Endothelial cell of coronary artery (primary cell): ENCODE measurements around the gene MYO18A. TPM values are rescaled to one million over a fixed set of nuclear protein-coding genes. Genes with fewer than 3 reads are reported as not detected.

Experiments
- total RNA-seq: library from RNA; depleted of rRNA; stranded (reverse); fragments of >200 nt; gene quantifications from 2 replicates; pipeline ENCODE4 v1.2.3, GENCODE V29; 2014

Gene MYO18A
- total RNA-seq: 16.3 and 23.2 TPM in 2 replicates

GRCh38 chr17:29180034-29180787 lies at the start of gene MYO18A:
Gene MYO18A (minus strand): TSS chr17:29180398. CDS start chr17:29166940, 13,458 bp downstream.

GRCh38 chr17:29042679-29043538 lies 137.3 kb downstream of the MYO18A start, which contains the start of gene PIPOX:
Gene PIPOX (plus strand): TSS chr17:29043141. CDS start chr17:29043226, 85 bp downstream.

Other genes with a start within 250 kb of the MYO18A start
- 8.8 and 16.3 TPM in 2 replicates for gene PHF12, start 228.9 kb downstream of the MYO18A start, total RNA-seq
- not detected in 2 replicates for gene SEZ6, start 174.4 kb downstream of the MYO18A start, total RNA-seq
- 2.0 TPM in 2 replicates for gene PIPOX, start 137.3 kb downstream of the MYO18A start, total RNA-seq
- gene CRYBA1, start 66.5 kb upstream of the MYO18A start, total RNA-seq: not detected in 2 replicates
- gene NUFIP2, start 113.8 kb upstream of the MYO18A start, total RNA-seq: 26.1 and 36.4 TPM in 2 replicates
- 44.1 and 51.8 TPM in 2 replicates for gene TAOK1, start 210.0 kb upstream of the MYO18A start, total RNA-seq